ENCODE measurements around the gene LSM14B. TPM values are rescaled to one million over a fixed set of nuclear protein-coding genes. Genes with fewer than 3 reads are reported as not detected.

The LSM14B gene
- total RNA-seq, 1 donor from 2014 or later, result 85.8 TPM

DNA sequence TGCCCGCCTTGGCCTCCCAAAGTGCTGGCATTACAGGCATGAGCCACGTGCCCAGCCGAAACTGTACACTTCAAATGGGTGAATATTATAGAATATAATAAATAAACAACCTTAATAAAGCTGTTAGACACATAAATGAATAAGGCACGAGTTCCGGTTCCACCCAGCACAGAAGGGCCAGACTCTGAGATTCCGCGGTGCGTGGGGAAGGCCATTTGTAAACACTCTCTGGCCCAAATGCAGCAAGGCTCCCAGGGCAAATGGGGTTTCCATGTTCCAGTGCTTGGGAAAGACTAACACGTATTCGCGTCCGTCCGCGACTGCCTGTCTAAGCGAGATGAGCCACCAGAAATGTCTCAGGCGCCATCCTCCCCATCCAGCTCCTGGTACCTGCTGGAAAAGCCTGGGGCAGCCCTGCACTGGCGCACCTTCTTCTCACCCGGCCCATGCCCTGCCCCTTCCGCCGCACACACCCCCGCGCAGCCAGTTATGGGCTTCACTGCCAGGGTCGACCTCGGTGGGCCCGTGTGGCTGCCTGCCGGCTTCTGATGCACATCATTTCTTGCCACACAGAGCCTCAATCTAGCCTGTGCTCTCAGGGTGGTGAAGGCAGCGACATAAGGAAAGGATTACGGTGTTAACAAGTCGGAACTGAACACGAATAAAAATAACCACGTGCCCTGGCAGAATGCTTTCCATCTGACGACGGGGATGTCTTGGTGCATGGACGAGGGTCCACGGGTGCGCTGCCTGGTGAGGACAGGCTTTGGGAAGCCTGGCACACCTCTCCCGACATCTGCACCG lies 5.5 kb upstream of the LSM14B start:
- TF ChIP-seq, protein P1, sequence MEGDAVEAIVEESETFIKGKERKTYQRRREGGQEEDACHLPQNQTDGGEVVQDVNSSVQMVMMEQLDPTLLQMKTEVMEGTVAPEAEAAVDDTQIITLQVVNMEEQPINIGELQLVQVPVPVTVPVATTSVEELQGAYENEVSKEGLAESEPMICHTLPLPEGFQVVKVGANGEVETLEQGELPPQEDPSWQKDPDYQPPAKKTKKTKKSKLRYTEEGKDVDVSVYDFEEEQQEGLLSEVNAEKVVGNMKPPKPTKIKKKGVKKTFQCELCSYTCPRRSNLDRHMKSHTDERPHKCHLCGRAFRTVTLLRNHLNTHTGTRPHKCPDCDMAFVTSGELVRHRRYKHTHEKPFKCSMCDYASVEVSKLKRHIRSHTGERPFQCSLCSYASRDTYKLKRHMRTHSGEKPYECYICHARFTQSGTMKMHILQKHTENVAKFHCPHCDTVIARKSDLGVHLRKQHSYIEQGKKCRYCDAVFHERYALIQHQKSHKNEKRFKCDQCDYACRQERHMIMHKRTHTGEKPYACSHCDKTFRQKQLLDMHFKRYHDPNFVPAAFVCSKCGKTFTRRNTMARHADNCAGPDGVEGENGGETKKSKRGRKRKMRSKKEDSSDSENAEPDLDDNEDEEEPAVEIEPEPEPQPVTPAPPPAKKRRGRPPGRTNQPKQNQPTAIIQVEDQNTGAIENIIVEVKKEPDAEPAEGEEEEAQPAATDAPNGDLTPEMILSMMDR (IDR thresholded peaks at IDR 0.05; ENCODE audit: insufficient read depth, low read length, severe bottlenecking), result no peak
- H3K36me3 ChIP-seq (ENCODE audit: control insufficient read depth, insufficient read depth, low read length), result no peaks in the 10 kb centered on the region
- no peak for DNase-seq (ENCODE audit: low read depth)
- H3K27me3 ChIP-seq (ENCODE audit: control insufficient read depth, insufficient read depth, low read length), result peaks cover 5% of the 10 kb centered on the region
- FAIRE-seq, result no peak
- H3K4me3 ChIP-seq (ENCODE audit: low read depth, low read length), result no peak overlapping the region

DNA sequence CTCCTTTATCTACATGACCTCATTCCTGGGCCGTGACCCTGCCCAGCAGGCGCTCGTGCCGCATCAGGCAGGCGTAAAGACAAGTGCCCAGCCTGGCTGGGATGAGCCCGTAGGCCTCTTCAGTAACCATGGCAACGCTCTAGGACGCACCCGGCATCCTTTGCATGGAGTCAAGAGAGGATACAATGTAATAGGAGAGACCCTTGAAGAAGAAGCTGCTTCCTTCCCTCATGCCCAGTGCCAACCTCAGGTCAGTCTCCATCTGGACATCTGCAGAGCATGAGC lies 5.0 kb upstream of the LSM14B start:
- no peak for DNase-seq (ENCODE audit: low read depth)
- H3K36me3 ChIP-seq (ENCODE audit: control insufficient read depth, insufficient read depth, low read length), result no peaks in the 10 kb centered on the region
- peaks cover 5% of the 10 kb centered on the region for H3K27me3 ChIP-seq (ENCODE audit: control insufficient read depth, insufficient read depth, low read length)
- TF ChIP-seq, protein P1 (IDR thresholded peaks at IDR 0.05; ENCODE audit: insufficient read depth, low read length, severe bottlenecking), result no peak
- no peak overlapping the region for H3K4me3 ChIP-seq (ENCODE audit: low read depth, low read length)
- FAIRE-seq, result no peak

DNA sequence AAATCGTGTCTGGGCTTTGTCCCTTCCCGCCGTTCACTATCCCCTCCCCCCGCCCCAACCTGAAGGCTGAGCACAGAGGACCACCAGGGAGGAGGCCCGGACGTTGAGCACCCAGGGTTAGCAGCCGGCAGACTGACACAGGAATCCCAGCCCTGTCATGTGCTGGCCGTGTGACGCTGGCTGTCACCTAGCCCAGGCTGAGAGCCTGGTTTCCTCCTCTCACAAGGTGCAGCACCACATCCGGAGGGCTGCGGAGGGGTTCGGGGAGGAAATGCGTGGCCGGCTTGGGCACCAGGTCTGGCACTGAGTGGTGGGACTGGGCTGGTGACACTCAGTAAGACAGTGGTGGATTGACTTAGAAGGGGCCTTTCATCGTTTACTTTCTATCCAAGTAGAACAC lies 4.6 kb upstream of the LSM14B start:
- no peak overlapping the region for H3K4me3 ChIP-seq (ENCODE audit: low read depth, low read length)
- TF ChIP-seq, protein P1 (IDR thresholded peaks at IDR 0.05; ENCODE audit: insufficient read depth, low read length, severe bottlenecking), result no peak
- no peaks in the 10 kb centered on the region for H3K36me3 ChIP-seq (ENCODE audit: control insufficient read depth, insufficient read depth, low read length)
- peaks cover 5% of the 10 kb centered on the region for H3K27me3 ChIP-seq (ENCODE audit: control insufficient read depth, insufficient read depth, low read length)
- DNase-seq (ENCODE audit: low read depth) (no peak), FAIRE-seq (no peak)

DNA sequence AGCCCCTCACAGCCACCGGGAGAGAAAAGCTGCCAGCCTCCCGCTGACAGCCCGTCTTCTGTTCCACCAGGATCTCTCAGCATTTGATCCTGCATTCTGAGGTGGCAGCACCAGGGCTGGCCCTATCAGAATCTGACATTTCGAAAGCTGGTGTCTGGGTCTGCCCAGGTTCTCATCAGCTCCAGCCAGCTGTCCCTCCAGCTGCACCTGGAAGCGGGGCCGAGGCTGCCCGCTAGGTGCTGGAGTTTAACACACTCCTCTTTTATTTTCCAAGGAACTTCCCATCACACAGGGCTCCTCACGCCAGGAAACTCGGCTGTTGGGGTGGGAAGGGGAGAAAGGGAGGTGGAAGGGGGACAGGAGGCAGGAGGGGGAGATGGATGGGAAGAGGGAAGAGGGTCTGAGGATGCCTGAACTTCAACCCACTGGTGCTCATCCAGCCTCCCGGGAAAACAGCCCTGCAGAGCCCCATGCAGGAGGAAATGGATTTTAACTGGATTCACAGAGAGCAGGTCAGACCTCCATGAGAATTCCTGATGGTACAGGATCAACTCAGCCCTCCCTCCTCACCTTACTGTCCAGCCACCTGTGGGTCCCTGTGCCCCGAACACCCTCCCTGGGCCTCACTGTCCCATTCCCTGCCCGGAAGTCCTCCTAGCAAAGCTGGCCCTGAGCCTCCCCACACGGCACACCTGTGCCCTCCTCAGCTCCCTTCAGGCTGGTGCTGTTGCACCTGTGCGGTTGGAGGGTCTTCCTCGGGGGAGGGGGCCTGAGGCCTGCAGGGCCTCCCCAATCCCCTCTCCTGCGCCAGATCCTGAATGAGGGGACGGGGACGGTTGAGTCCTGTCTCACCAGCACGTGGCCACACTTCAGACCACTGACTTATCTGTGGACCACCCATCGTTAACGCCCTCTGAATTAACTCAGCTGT lies 3.9 kb upstream of the LSM14B start:
- Histone ChIP-seq H3K36me3 (ENCODE audit: control insufficient read depth, insufficient read depth, low read length) (no peaks in the 10 kb centered on the region), H3K27me3 (ENCODE audit: control insufficient read depth, insufficient read depth, low read length) (peaks cover 5% of the 10 kb centered on the region), H3K4me3 (ENCODE audit: low read depth, low read length) (no peak overlapping the region)
- DNase-seq (ENCODE audit: low read depth), result no peak
- TF ChIP-seq, protein P1 (IDR thresholded peaks at IDR 0.05; ENCODE audit: insufficient read depth, low read length, severe bottlenecking), result no peak
- FAIRE-seq, result no peak

DNA sequence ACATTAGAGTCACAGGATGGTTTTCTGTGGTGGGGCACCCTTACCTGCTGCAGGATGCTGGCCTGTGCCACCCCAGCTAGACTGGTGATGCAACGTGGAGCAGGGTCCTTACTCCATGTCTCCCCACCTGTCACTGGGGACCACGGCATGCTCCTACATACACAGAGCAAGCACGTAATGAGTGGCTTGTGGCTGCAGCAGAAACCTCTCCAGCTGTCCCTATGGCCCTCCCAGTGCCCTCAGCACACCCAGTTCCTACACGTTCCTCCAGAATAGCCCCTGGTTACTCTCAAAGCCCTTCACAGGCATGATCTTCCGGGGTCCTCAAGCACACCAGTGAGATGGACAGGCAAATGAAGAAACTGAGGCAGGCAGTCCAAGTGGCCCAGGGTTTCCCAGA lies 3.2 kb upstream of the LSM14B start:
- H3K27me3 ChIP-seq (ENCODE audit: control insufficient read depth, insufficient read depth, low read length), result peaks cover 5% of the 10 kb centered on the region
- no peaks in the 10 kb centered on the region for H3K36me3 ChIP-seq (ENCODE audit: control insufficient read depth, insufficient read depth, low read length)
- TF ChIP-seq, protein P1 (IDR thresholded peaks at IDR 0.05; ENCODE audit: insufficient read depth, low read length, severe bottlenecking), result no peak
- no peak overlapping the region for H3K4me3 ChIP-seq (ENCODE audit: low read depth, low read length)
- FAIRE-seq (no peak), DNase-seq (ENCODE audit: low read depth) (no peak)
